Astrocyte (in vitro differentiated cells and primary cell): Measurements from ENCODE around the gene ASB3. TPM values are rescaled to one million over a fixed set of nuclear protein-coding genes. Genes with fewer than 3 reads are reported as not detected.

ENCODE experiments used
- DNase-seq: peaks from one replicate; pipeline ENCODE4 v3.0.0-alpha.2; 2010; ENCODE audit warnings: low read depth
- FAIRE-seq: peaks from 2 replicates; lab custom pipeline; 2011; peaks lifted over from hg19 to GRCh38; lab: Jason Lieb, UNC
- H2AFZ ChIP-seq: 2 replicates; pipeline ENCODE4 v1.6.0; 2012; ENCODE audit warnings: low read depth, low read length, inconsistent platforms
- H3K27ac ChIP-seq: 2 replicates; pipeline ENCODE4 v1.5.1; 2011; ENCODE audit warnings: low read depth, low read length, inconsistent platforms
- H3K27me3 ChIP-seq: 2 replicates; pipeline ENCODE4 v1.6.0; 2011; ENCODE audit warnings: low read length, inconsistent platforms; ENCODE audit not compliant: insufficient read depth
- H3K36me3 ChIP-seq: 2 replicates; pipeline ENCODE4 v1.5.1; 2011; ENCODE audit warnings: low read length, inconsistent platforms; ENCODE audit not compliant: insufficient read depth
- H3K4me1 ChIP-seq: 2 replicates; pipeline ENCODE4 v1.5.1; 2011; ENCODE audit warnings: low read length, inconsistent platforms; ENCODE audit not compliant: insufficient read depth
- H3K4me2 ChIP-seq: 2 replicates; pipeline ENCODE4 v1.6.0; 2012; ENCODE audit warnings: low read length, inconsistent platforms
- H3K4me3 ChIP-seq: 2 replicates; pipeline ENCODE4 v1.5.1; 2011; ENCODE audit warnings: low read depth, mild to moderate bottlenecking, low read length, inconsistent platforms; ENCODE audit not compliant: insufficient read depth
- H3K79me2 ChIP-seq: 2 replicates; pipeline ENCODE4 v1.6.0; 2012; ENCODE audit warnings: mild to moderate bottlenecking, low read length, inconsistent platforms; ENCODE audit not compliant: insufficient read depth
- H3K9ac ChIP-seq: 2 replicates; pipeline ENCODE4 v1.6.0; 2012; ENCODE audit warnings: mild to moderate bottlenecking, low read length, inconsistent platforms
- H3K9me3 ChIP-seq: 2 replicates; pipeline ENCODE4 v1.5.1; 2012; ENCODE audit warnings: low read depth, mild to moderate bottlenecking, low read length, inconsistent platforms; ENCODE audit not compliant: insufficient read depth
- H4K20me1 ChIP-seq: 2 replicates; pipeline ENCODE4 v1.6.0; 2012; ENCODE audit warnings: low read length, inconsistent platforms; ENCODE audit not compliant: insufficient read depth
- H3K27ac Mint-ChIP-seq: one replicate; pipeline ENCODE4 v1.8.0; 2021; ENCODE audit warnings: mild to moderate bottlenecking, mixed read lengths; ENCODE audit not compliant: unreplicated experiment
- H3K27me3 Mint-ChIP-seq: one replicate; pipeline ENCODE4 v1.8.0; 2021; ENCODE audit warnings: low read depth, mixed read lengths; ENCODE audit not compliant: unreplicated experiment
- H3K36me3 Mint-ChIP-seq: one replicate; pipeline ENCODE4 v1.8.0; 2021; ENCODE audit warnings: low read depth, mixed read lengths; ENCODE audit not compliant: unreplicated experiment
- H3K4me1 Mint-ChIP-seq: one replicate; pipeline ENCODE4 v1.8.0; 2021; ENCODE audit warnings: low read depth, mixed read lengths; ENCODE audit not compliant: unreplicated experiment
- H3K4me3 Mint-ChIP-seq: one replicate; pipeline ENCODE4 v1.8.0; 2021; ENCODE audit warnings: mild to moderate bottlenecking, moderate library complexity, mixed read lengths; ENCODE audit not compliant: unreplicated experiment
- H3K9me3 Mint-ChIP-seq: one replicate; pipeline ENCODE4 v1.8.0; 2021; ENCODE audit warnings: mild to moderate bottlenecking, mixed read lengths; ENCODE audit not compliant: unreplicated experiment
- CTCF ChIP-seq: IDR thresholded peaks from 2 replicates; pipeline ENCODE4 v1.5.1; 2011; ENCODE audit warnings: low read depth, mild to moderate bottlenecking, inconsistent platforms, low read length, moderate library complexity; ENCODE audit not compliant: insufficient read depth
- EZH2 ChIP-seq: IDR thresholded peaks from 2 replicates; pipeline ENCODE4 v1.6.1; 2012; ENCODE audit warnings: mild to moderate bottlenecking, low read length, inconsistent platforms; ENCODE audit not compliant: insufficient read depth
- total RNA-seq: library from RNA; stranded (reverse); gene quantifications from 2 replicates; pipeline ENCODE4 v1.2.1, GENCODE V29; 2021

ASB3 gene
- total RNA-seq, 1 donor from 2014 or later, result 26.4 TPM

- Histone ChIP-seq H3K9ac (no peak overlapping the region), H3K9me3 (no peaks in the 10 kb centered on the region), H3K4me3 (no peak overlapping the region), H4K20me1 (no peaks in the 10 kb centered on the region), H3K4me1 (peaks cover 6% of the 10 kb centered on the region), H3K36me3 (peaks cover 3% of the 10 kb centered on the region), H3K27ac (no peak overlapping the region), H2AFZ (no peak overlapping the region), H3K79me2 (no peaks in the 10 kb centered on the region), H3K27me3 (no peaks in the 10 kb centered on the region), H3K4me2 (no peak overlapping the region)
- TF ChIP-seq CTCF (no peak), EZH2 (no peak)
- no peak for DNase-seq
- peaks cover 9% of the 10 kb centered on the region for H3K4me1 Mint-ChIP-seq
- FAIRE-seq, result no peak
- H3K36me3 Mint-ChIP-seq, result peaks cover 21% of the 10 kb centered on the region
- H3K27ac Mint-ChIP-seq, result no peak overlapping the region
- H3K9me3 Mint-ChIP-seq, result no peaks in the 10 kb centered on the region
- no peak overlapping the region for H3K4me3 Mint-ChIP-seq
- no peaks in the 10 kb centered on the region for H3K27me3 Mint-ChIP-seq
Measured at GRCh38 chr2:53756644-53757043, 30.1 kb downstream of the ASB3 start.

GRCh38 chr2:53755121-53755520, 31.6 kb downstream of the ASB3 start:
- no peak for FAIRE-seq
- no peak for TF ChIP-seq EZH2
- no peak for TF ChIP-seq CTCF
- H3K27ac Mint-ChIP-seq, result no peak overlapping the region

GRCh38 chr2:53753041-53753440, 33.7 kb downstream of the ASB3 start:
- peaks cover 12% of the 10 kb centered on the region for H3K36me3 Mint-ChIP-seq
- H3K27me3 ChIP-seq, result no peaks in the 10 kb centered on the region
- H3K4me1 Mint-ChIP-seq, result peaks cover 10% of the 10 kb centered on the region
- no peaks in the 10 kb centered on the region for H3K27me3 Mint-ChIP-seq
- no peaks in the 10 kb centered on the region for H3K9me3 Mint-ChIP-seq
- H3K4me3 Mint-ChIP-seq, result no peak overlapping the region
- FAIRE-seq (no peak), DNase-seq (no peak)
- H3K27ac ChIP-seq, result no peak overlapping the region
- H3K4me3 ChIP-seq, result no peak overlapping the region
- TF ChIP-seq EZH2, result no peak
- TF ChIP-seq CTCF, result no peak
- H3K9ac ChIP-seq, result no peak overlapping the region
- peaks cover 9% of the 10 kb centered on the region for H3K4me1 ChIP-seq
- no peak overlapping the region for H3K27ac Mint-ChIP-seq
- no peaks in the 10 kb centered on the region for H3K79me2 ChIP-seq
- H4K20me1 ChIP-seq, result no peaks in the 10 kb centered on the region
- H3K4me2 ChIP-seq, result no peak overlapping the region
- peaks cover 3% of the 10 kb centered on the region for H3K36me3 ChIP-seq
- no peak overlapping the region for H2AFZ ChIP-seq
- H3K9me3 ChIP-seq, result no peaks in the 10 kb centered on the region

More at GRCh38 chr2:53755121-53755520, 31.6 kb downstream of the ASB3 start:
- Histone ChIP-seq H3K4me2 (no peak overlapping the region), H3K9ac (no peak overlapping the region), H3K9me3 (no peaks in the 10 kb centered on the region), H3K27ac (no peak overlapping the region), H2AFZ (no peak overlapping the region), H3K36me3 (peaks cover 3% of the 10 kb centered on the region), H3K79me2 (no peaks in the 10 kb centered on the region), H3K4me1 (peaks cover 9% of the 10 kb centered on the region), H3K4me3 (no peak overlapping the region), H3K27me3 (no peaks in the 10 kb centered on the region), H4K20me1 (no peaks in the 10 kb centered on the region)
- Mint-ChIP-seq H3K4me3 (no peak overlapping the region), H3K36me3 (peaks cover 14% of the 10 kb centered on the region), H3K4me1 (peaks cover 10% of the 10 kb centered on the region), H3K9me3 (no peaks in the 10 kb centered on the region), H3K27me3 (no peaks in the 10 kb centered on the region)
- DNase-seq, result no peak
